ENCODE results near the gene UNC13C. TPM values are rescaled to one million over a fixed set of nuclear protein-coding genes. Genes with fewer than 3 reads are reported as not detected.

Gene UNC13C
- total and polyA plus RNA-seq, 2 experiments from 2014 or later, result not detected

- 15 to 29% methylated on average over 2 of the region's 2 CpGs for WGBS, 2 experiments (ENCODE audit: low coverage in 1 of 2, low lambda C conversion rate in 2 of 2, missing lambda C conversion rate in 2 of 2)
- Histone ChIP-seq H3K9ac (no peak overlapping the region), H3K4me2 (ENCODE audit: unreplicated experiment) (no peak overlapping the region), H3K27ac (no peak overlapping the region), H3K9me2 (ENCODE audit: insufficient read depth) (no peaks in the 10 kb centered on the region), H3F3A (ENCODE audit: insufficient read depth) (no peaks in the 10 kb centered on the region), H3K4me3 (no peak overlapping the region), H3K36me3 (ENCODE audit: low read depth) (no peaks in the 10 kb centered on the region), H3K79me2 (ENCODE audit: insufficient read depth) (no peaks in the 10 kb centered on the region), H3K9me3 (ENCODE audit: low read depth) (no peaks in the 10 kb centered on the region), H4K20me1 (ENCODE audit: insufficient read depth) (no peaks in the 10 kb centered on the region), H3K27me3 (replicated peaks; ENCODE audit: insufficient read depth) (no peaks in the 10 kb centered on the region), H3K4me1 (ENCODE audit: insufficient read depth) (no peaks in the 10 kb centered on the region), H2AFZ (no peak overlapping the region)
- TF ChIP-seq EZH2phosphoT487 (IDR thresholded peaks at IDR 0.05; ENCODE audit: insufficient read depth, low read depth) (no peak), EZH2 (IDR thresholded peaks at IDR 0.05; ENCODE audit: insufficient read depth, poor library complexity, severe bottlenecking) (no peak)
- in situ Hi-C loops (cut with MboI), result no loop called here
- DNase-seq, result no peak
Observed at GRCh38 chr15:54208786-54209185, 230.5 kb downstream of the UNC13C start.

DNA sequence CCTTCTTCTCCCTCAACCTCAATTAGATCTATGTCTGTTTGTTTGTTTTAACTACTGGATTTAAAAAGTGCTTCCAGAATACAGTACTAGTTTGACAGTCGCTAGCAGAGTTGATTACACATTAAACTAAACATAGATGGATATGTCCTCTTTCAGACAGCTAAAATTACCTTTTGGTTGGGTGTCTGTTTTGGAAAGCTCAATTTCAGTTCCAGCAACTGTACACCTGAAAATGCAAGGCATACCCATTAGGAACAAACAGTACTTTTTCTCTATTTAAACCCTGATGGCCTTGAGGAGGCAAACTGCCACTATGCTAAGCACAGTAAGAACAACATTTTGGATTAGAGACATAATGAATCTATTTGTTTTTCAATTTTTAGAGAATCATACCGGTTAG is 234.4 kb downstream of the UNC13C start:
- in situ Hi-C loops (cut with MboI), result no loop called here
- no peaks in the 10 kb centered on the region for H3K9me2 ChIP-seq (ENCODE audit: insufficient read depth)
- H3K4me3 ChIP-seq, result no peak overlapping the region
- H3K9me3 ChIP-seq (ENCODE audit: low read depth), result no peaks in the 10 kb centered on the region
- no peak overlapping the region for H3K9ac ChIP-seq
- TF ChIP-seq EZH2phosphoT487 (IDR thresholded peaks at IDR 0.05; ENCODE audit: insufficient read depth, low read depth) (no peak), EZH2 (IDR thresholded peaks at IDR 0.05; ENCODE audit: insufficient read depth, poor library complexity, severe bottlenecking) (no peak)
- no peak overlapping the region for H3K27ac ChIP-seq
- H2AFZ ChIP-seq, result no peak overlapping the region
- no peaks in the 10 kb centered on the region for H3K4me1 ChIP-seq (ENCODE audit: insufficient read depth)
- no peak overlapping the region for H3K4me2 ChIP-seq (ENCODE audit: unreplicated experiment)
- WGBS, 2 experiments (ENCODE audit: low coverage in 1 of 2, low lambda C conversion rate in 2 of 2, missing lambda C conversion rate in 2 of 2), result 18 to 26% methylated on average over 2 of the region's 2 CpGs
- no peaks in the 10 kb centered on the region for H3K27me3 ChIP-seq (replicated peaks; ENCODE audit: insufficient read depth)
- no peak for DNase-seq
- no peaks in the 10 kb centered on the region for H4K20me1 ChIP-seq (ENCODE audit: insufficient read depth)
- H3K79me2 ChIP-seq (ENCODE audit: insufficient read depth), result no peaks in the 10 kb centered on the region
- no peaks in the 10 kb centered on the region for H3F3A ChIP-seq (ENCODE audit: insufficient read depth)
- no peaks in the 10 kb centered on the region for H3K36me3 ChIP-seq (ENCODE audit: low read depth)

DNA sequence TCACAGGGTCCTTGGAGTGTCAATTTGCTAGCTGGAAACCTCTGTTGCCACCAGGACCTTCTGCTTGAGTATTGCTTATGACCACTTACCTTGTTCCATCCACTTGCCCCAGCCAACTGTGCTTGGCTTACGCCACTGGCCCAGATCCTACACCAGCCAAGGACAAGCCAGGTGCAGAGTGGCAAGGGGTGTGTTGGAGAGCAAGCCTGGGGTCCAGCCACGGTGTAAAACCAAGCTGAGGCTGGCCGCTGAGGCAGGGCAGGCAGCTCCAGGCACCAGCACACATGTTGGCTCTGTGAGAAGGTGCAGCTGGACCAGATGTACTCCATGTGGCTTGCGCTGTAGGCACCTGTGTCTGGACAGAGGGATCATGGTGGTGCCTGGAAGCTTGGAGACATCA is 248.2 kb downstream of the UNC13C start:
- H3K9me2 ChIP-seq (ENCODE audit: insufficient read depth), result no peaks in the 10 kb centered on the region
- in situ Hi-C loops (cut with MboI), result no loop called here

DNA sequence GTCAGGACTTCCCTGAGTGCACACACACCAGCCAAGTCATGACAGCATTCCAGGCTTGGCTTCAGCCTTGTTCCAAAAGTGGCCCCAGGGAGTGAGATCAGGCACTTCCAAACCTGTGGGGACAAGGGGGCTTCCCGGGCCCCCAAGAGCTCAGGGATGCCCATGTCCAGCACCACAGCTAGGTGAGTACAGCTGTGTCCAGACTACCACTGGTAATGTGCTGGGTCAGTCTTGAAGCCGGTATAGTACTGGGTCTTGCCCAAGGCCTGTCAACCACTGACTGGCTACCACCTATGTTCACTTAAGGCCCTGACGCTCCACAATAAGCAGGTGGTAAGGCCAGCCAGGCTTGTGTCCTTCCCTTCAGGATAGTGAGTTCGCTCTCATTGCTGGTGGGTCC is 249.3 kb downstream of the UNC13C start:
- in situ Hi-C loops (cut with MboI), result no loop called here
- H2AFZ ChIP-seq, result no peak overlapping the region
- 23 to 28% methylated on average over 4 of the region's 4 CpGs for WGBS, 2 experiments (ENCODE audit: low coverage in 1 of 2, low lambda C conversion rate in 2 of 2, missing lambda C conversion rate in 2 of 2)
- no peaks in the 10 kb centered on the region for H3F3A ChIP-seq (ENCODE audit: insufficient read depth)
- no peak for TF ChIP-seq EZH2phosphoT487 (IDR thresholded peaks at IDR 0.05; ENCODE audit: insufficient read depth, low read depth)
- TF ChIP-seq EZH2 (IDR thresholded peaks at IDR 0.05; ENCODE audit: insufficient read depth, poor library complexity, severe bottlenecking), result no peak
- H3K9me2 ChIP-seq (ENCODE audit: insufficient read depth), result no peaks in the 10 kb centered on the region
- DNase-seq, result no peak
- H3K79me2 ChIP-seq (ENCODE audit: insufficient read depth), result no peaks in the 10 kb centered on the region
- no peak overlapping the region for H3K9ac ChIP-seq
- no peaks in the 10 kb centered on the region for H3K27me3 ChIP-seq (replicated peaks; ENCODE audit: insufficient read depth)
- H4K20me1 ChIP-seq (ENCODE audit: insufficient read depth), result no peaks in the 10 kb centered on the region
- H3K36me3 ChIP-seq (ENCODE audit: low read depth), result no peaks in the 10 kb centered on the region
- H3K27ac ChIP-seq, result no peak overlapping the region
- H3K9me3 ChIP-seq (ENCODE audit: low read depth), result no peaks in the 10 kb centered on the region
- H3K4me3 ChIP-seq, result no peak overlapping the region
- H3K4me1 ChIP-seq (ENCODE audit: insufficient read depth), result no peaks in the 10 kb centered on the region
- no peak overlapping the region for H3K4me2 ChIP-seq (ENCODE audit: unreplicated experiment)

More for the DNA sequence above, 248.2 kb downstream of the UNC13C start:
- H4K20me1 ChIP-seq (ENCODE audit: insufficient read depth), result no peaks in the 10 kb centered on the region
- TF ChIP-seq EZH2 (IDR thresholded peaks at IDR 0.05; ENCODE audit: insufficient read depth, poor library complexity, severe bottlenecking) (no peak), EZH2phosphoT487 (IDR thresholded peaks at IDR 0.05; ENCODE audit: insufficient read depth, low read depth) (no peak)
- H3K4me2 ChIP-seq (ENCODE audit: unreplicated experiment), result no peak overlapping the region
- H3K27me3 ChIP-seq (replicated peaks; ENCODE audit: insufficient read depth), result no peaks in the 10 kb centered on the region
- no peaks in the 10 kb centered on the region for H3K9me3 ChIP-seq (ENCODE audit: low read depth)
- H3K4me1 ChIP-seq (ENCODE audit: insufficient read depth), result no peaks in the 10 kb centered on the region
- H3K9ac ChIP-seq, result no peak overlapping the region
- H3F3A ChIP-seq (ENCODE audit: insufficient read depth), result no peaks in the 10 kb centered on the region
- DNase-seq, result no peak
- no peak overlapping the region for H2AFZ ChIP-seq
- H3K4me3 ChIP-seq, result no peak overlapping the region
- H3K79me2 ChIP-seq (ENCODE audit: insufficient read depth), result no peaks in the 10 kb centered on the region
- 14 to 34% methylated on average over 4 of the region's 4 CpGs for WGBS, 2 experiments (ENCODE audit: low coverage in 1 of 2, low lambda C conversion rate in 2 of 2, missing lambda C conversion rate in 2 of 2)
- no peak overlapping the region for H3K27ac ChIP-seq
- H3K36me3 ChIP-seq (ENCODE audit: low read depth), result no peaks in the 10 kb centered on the region

DNA sequence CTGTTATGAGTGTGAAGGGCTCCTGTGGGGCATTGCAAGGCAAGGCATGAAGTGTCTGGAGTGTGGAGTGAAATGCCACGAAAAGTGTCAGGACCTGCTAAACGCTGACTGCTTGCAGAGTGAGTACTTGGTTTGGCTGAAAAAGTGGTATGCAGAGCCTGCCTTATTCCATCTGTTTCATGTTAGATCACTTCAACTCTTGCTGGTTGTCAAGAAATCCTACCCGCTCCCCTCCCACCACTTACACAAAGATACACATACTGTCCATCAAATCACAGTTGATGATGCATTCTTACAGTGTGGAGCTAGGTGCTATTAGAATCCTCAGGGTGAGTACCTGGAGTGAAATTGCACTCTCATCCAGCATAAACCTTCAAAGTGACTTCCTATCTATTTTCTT is 272.1 kb downstream of the UNC13C start:
- TF ChIP-seq EZH2 (IDR thresholded peaks at IDR 0.05; ENCODE audit: insufficient read depth, poor library complexity, severe bottlenecking) (no peak), EZH2phosphoT487 (IDR thresholded peaks at IDR 0.05; ENCODE audit: insufficient read depth, low read depth) (no peak)
- WGBS, 2 experiments (ENCODE audit: low coverage in 1 of 2, low lambda C conversion rate in 2 of 2, missing lambda C conversion rate in 2 of 2), result 0 to 8% methylated on average over 3 of the region's 3 CpGs
- no peaks in the 10 kb centered on the region for H4K20me1 ChIP-seq (ENCODE audit: insufficient read depth)
- H3K4me2 ChIP-seq (ENCODE audit: unreplicated experiment), result no peak overlapping the region
- in situ Hi-C loops (cut with MboI), result no loop called here
- H3K4me1 ChIP-seq (ENCODE audit: insufficient read depth), result no peaks in the 10 kb centered on the region
- no peak for DNase-seq
- H3K9ac ChIP-seq, result no peak overlapping the region
- no peaks in the 10 kb centered on the region for H3K79me2 ChIP-seq (ENCODE audit: insufficient read depth)
- H3K9me3 ChIP-seq (ENCODE audit: low read depth), result no peaks in the 10 kb centered on the region
- H2AFZ ChIP-seq, result no peak overlapping the region
- H3F3A ChIP-seq (ENCODE audit: insufficient read depth), result no peaks in the 10 kb centered on the region
- no peaks in the 10 kb centered on the region for H3K27me3 ChIP-seq (replicated peaks; ENCODE audit: insufficient read depth)
- H3K36me3 ChIP-seq (ENCODE audit: low read depth), result no peaks in the 10 kb centered on the region
- no peak overlapping the region for H3K27ac ChIP-seq
- H3K4me3 ChIP-seq, result no peak overlapping the region
- no peaks in the 10 kb centered on the region for H3K9me2 ChIP-seq (ENCODE audit: insufficient read depth)
